HG03439 (cell line): ENCODE data around the gene SLC17A7.
"Not testable (repeated sequence)": the region's sequence is repeated elsewhere in the genome, so short reads cannot be mapped to it uniquely, and the experiment has no call there.

ENCODE experiments used
- ATAC-seq: cut with Tn5 transposase; IDR thresholded peaks from one replicate; pipeline ENCODE4 v1.9.1; 2021; ENCODE audit warnings: mild to moderate bottlenecking, moderate library complexity; ENCODE audit not compliant: unreplicated experiment

Gene SLC17A7

GRCh38 chr19:49445997-49446396 is 4.7 kb upstream of the SLC17A7 start:
- no peak for ATAC-seq

DNA sequence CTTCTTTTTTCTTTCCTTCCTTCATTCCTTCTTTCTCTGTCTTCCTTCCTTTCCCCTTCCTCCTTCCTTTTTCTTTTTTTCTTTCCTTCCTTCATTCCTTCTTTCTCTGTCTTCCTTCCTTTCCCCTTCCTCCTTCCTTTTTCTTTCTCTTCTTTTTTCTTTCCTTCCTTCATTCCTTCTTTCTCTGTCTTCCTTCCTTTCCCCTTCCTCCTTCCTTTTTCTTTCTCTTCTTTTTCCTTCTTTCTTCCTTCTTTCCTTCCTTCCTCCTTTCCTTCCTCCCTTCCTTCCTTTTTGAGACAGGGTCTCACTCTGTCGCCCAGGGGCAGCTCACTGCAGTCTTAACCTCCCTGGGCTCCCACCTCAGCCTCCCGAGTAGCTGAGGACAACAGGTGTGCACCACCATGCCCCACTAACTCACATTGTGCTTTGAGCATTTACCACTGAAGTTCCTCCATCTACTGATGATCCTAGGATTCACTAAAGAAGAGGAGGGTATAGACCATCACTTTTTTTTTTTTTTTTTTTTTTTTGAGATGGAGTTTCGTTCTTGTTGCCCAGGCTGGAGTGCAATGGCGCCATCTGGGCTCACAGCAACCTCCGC is 2.9 kb upstream of the SLC17A7 start:
- ATAC-seq = not testable (repeated sequence)

GRCh38 chr19:49443366-49444099 is 2.2 kb upstream of the SLC17A7 start:
- ATAC-seq = peak; percentile 78

DNA sequence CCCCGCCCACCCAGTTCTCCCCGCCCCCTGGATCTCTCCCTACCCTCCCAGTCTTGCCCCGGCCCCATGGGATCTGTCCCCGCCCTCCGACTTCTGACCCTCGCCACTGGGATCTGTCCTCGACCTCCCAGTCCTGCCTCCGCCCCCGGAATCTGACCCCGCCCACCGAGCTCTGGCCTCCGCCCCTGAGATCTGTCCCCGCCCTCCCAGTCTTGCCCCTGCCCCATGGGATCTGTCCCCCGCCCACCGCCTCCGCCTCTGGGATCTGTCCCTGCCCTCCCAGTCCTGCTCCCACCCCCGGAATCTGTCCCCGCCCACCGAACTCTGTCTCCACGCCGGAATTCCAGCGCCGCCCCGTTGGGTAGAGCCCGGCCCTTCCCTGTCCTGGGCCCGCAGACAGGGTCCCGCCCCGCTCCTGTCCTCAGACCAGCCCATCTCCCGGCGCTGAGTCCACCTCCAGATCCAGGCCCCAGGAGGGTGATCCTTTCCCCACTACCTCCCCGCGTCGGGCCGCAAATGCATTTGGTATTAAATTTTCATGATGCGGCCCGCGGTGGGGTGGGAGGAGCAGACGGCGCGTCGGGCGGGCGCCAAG is 1.5 kb upstream of the SLC17A7 start:
- ATAC-seq = peak; percentile 8

- ATAC-seq = no peak
Observed at GRCh38 chr19:49442354-49442753, 1.0 kb upstream of the SLC17A7 start.

GRCh38 chr19:49441960-49442350 is 628 bp upstream of the SLC17A7 start:
- ATAC-seq = no peak

- ATAC-seq = no peak
Observed at GRCh38 chr19:49440439-49441209, 703 bp downstream of the SLC17A7 start.

DNA sequence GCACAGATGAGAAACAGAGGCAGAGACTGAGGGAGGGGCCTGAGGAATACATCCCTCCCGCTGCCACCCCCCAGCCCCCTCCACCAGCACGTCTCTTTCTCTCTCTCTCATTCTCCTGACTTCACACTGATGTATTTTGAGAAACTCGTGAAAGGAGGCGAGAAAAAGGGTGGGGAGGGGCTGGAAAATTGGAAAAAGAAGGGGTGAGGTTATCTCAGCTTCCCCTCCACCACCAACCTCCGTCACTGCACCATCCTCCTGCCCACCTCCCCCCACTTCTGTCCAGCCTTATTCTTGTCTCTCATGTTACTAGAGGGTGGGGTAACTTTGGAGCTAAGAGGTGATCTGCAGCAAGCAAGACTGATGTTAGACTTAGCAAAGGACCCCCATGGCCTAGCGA is 1.5 kb downstream of the SLC17A7 start:
- no peak for ATAC-seq

GRCh38 chr19:49438261-49438660 is 3.1 kb downstream of the SLC17A7 start:
- ATAC-seq = no peak

GRCh38 chr19:49437231-49437630 is 4.1 kb downstream of the SLC17A7 start:
- no peak for ATAC-seq

GRCh38 chr19:49436381-49437017 is 4.8 kb downstream of the SLC17A7 start:
- no peak for ATAC-seq

DNA sequence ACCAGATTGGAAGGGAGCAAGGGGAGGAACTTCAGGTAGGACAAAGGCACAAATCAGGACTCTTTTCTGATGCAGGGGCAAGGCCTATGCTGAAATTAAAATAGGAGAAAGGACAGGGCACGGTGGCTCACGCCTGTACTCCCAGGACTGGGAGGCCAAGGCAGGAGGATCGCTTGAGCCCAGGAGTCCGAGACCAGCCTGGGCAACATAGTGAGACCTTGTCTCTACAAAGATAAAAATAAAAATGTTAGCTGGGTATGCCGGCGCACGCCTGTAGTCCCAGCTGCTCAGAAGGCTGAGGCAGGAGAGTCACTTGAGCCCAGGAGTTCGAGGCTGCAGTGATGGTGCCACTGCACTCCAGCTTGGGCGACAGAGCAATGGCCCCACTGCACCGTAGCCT is 5.7 kb downstream of the SLC17A7 start:
- ATAC-seq = no peak

- ATAC-seq = no peak
Observed at GRCh38 chr19:49434907-49435583, 6.3 kb downstream of the SLC17A7 start.

- ATAC-seq = no peak
Observed at GRCh38 chr19:49433240-49433901, 8.0 kb downstream of the SLC17A7 start.

DNA sequence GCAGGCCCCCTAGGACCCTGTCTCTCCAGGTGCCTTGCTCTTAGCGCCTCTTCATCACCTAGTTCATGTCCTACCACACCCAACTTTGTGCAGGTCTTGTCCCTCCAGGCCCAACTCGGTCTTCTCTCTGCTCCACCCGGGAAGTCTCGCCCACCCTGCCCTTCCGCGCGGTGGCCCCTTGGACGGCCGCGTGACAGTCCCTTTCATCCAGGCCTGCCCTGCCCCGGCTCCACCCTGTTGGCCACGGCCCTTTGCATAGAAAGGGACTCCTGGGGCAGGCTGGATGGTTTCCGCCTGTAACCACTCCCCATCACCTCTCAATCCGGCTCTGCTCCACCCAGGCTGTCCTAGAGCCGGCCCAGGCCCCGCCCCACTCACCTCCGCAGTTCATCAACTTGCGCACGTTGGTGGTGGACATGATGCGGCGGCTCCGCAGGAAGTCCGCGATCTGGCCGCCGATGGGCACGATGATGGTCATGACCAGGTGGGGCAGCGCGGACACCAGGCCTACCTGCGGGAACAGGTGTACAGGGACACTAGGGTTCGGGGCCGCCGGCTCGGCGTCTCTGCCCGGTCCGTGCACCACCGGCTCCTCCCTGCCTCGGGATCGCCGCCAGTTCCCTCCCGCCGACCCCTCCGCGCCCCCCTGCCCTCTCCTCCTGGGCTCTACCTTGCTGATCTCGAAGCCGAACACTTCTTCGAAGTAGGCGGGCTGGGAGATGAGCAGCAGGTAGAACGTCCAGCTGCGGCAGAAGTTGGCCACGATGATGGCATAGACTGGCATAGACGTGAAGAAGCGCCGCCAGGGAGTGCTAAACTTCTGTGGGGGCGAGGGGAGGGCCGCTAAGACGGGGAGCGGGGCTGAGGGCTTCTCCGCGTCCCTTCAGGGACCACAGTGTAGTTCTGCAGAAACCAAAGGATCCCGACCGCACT is 8.9 kb downstream of the SLC17A7 start:
- no peak for ATAC-seq

DNA sequence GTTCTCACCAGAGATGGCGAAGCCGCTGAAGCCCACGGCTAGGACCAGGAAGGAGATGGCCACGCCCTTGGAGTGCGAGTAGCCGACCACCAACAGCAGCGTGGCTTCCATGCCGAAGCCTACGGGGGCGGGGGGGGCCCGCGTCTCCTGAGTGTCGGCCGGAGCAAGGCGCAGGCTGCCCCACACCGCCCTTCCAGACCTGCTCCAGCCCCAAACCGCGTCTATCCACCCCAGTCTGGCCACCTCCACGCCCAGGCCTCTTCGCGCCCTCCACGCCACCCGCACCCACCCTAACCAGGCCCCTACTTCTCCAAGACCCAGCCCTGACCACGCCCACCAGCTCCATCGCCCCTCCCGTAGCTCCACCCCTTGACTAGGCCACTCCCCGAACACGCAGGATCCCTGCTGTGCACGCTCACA is 10.0 kb downstream of the SLC17A7 start:
- ATAC-seq = no peak

DNA sequence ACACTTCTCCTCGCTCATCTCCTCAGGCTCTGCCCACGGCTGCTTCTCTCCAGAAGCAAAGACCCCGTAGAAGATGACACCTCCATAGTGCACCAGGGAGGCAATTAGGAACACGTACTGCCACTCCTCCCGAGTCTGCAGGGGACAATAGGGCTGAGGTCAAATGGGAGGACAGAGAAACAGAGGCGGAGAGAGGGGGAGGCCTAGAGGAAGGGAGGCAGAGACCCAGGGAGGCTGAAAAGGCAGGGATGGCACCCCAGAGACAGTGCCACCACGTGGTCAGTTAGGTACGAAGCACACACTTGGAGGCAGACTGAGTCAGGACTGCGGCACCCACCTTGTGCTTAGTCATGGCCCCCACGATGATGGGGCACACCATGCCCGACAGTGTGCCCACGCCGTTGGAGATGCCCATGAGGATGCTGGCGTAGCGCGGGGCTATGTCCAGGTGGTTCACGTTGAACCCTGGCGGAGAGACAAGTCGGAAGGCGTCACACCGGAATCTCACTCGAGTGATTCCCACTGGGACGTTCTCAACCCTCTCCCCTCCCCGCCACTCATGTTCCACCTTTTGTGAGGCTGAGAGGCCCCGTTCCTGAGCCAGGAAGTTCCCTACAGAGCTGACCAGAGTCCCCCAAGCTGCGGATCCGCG is 10.5 kb downstream of the SLC17A7 start:
- ATAC-seq = no peak

- no peak for ATAC-seq
Observed at GRCh38 chr19:49430172-49430677, 11.1 kb downstream of the SLC17A7 start.
